Activated naive CD4-positive, alpha-beta T cell treated with anti-CD3 and anti-CD28 coated beads, Interleukin-2, amount 50 U/mL, for 24 hours (primary cell): Measurements from ENCODE around the gene ABCG8.

Experiments
- H3K27ac Mint-ChIP-seq: one replicate; pipeline ENCODE4 v1.8.0; 2021; ENCODE audit warnings: mild to moderate bottlenecking, mixed read lengths
- H3K27me3 Mint-ChIP-seq: one replicate; pipeline ENCODE4 v1.8.0; 2021; ENCODE audit warnings: mixed read lengths
- H3K36me3 Mint-ChIP-seq: one replicate; pipeline ENCODE4 v1.8.0; 2021; ENCODE audit warnings: mixed read lengths
- H3K4me1 Mint-ChIP-seq: one replicate; pipeline ENCODE4 v1.8.0; 2021; ENCODE audit warnings: mixed read lengths
- H3K4me3 Mint-ChIP-seq: one replicate; pipeline ENCODE4 v1.8.0; 2021; ENCODE audit warnings: mild to moderate bottlenecking, mixed read lengths
- H3K9me3 Mint-ChIP-seq: one replicate; pipeline ENCODE4 v1.8.0; 2021; ENCODE audit warnings: mixed read lengths

ABCG8 gene

GRCh38 chr2:43842866-43843226 lies 4.1 kb downstream of the ABCG8 start:
- Mint-ChIP-seq H3K27ac (no peak overlapping the region), H3K4me3 (no peak overlapping the region), H3K36me3 (no peaks in the 10 kb centered on the region), H3K27me3 (peaks cover 1% of the 10 kb centered on the region), H3K4me1 (no peaks in the 10 kb centered on the region), H3K9me3 (no peaks in the 10 kb centered on the region)

- Mint-ChIP-seq H3K4me3 (no peak overlapping the region), H3K27ac (no peak overlapping the region), H3K36me3 (no peaks in the 10 kb centered on the region), H3K27me3 (peaks cover 1% of the 10 kb centered on the region), H3K4me1 (no peaks in the 10 kb centered on the region), H3K9me3 (no peaks in the 10 kb centered on the region)
Measured at GRCh38 chr2:43845181-43845580, 6.4 kb downstream of the ABCG8 start.

- H3K27me3 Mint-ChIP-seq = peaks cover 1% of the 10 kb centered on the region
- no peak overlapping the region for H3K27ac Mint-ChIP-seq
- H3K36me3 Mint-ChIP-seq = no peaks in the 10 kb centered on the region
- H3K4me1 Mint-ChIP-seq = no peaks in the 10 kb centered on the region
- H3K9me3 Mint-ChIP-seq = no peaks in the 10 kb centered on the region
- H3K4me3 Mint-ChIP-seq = no peak overlapping the region
Measured at GRCh38 chr2:43846140-43846793, 7.5 kb downstream of the ABCG8 start.

- Mint-ChIP-seq H3K27me3 (peaks cover 4% of the 10 kb centered on the region), H3K27ac (no peak overlapping the region), H3K4me1 (no peaks in the 10 kb centered on the region), H3K9me3 (no peaks in the 10 kb centered on the region), H3K36me3 (no peaks in the 10 kb centered on the region), H3K4me3 (no peak overlapping the region)
Measured at GRCh38 chr2:43848214-43848613, 9.4 kb downstream of the ABCG8 start.

GRCh38 chr2:43851011-43851980 lies 12.5 kb downstream of the ABCG8 start:
- H3K9me3 Mint-ChIP-seq = no peaks in the 10 kb centered on the region
- no peaks in the 10 kb centered on the region for H3K36me3 Mint-ChIP-seq
- no peaks in the 10 kb centered on the region for H3K4me1 Mint-ChIP-seq
- H3K4me3 Mint-ChIP-seq = no peak overlapping the region
- no peak overlapping the region for H3K27ac Mint-ChIP-seq
- H3K27me3 Mint-ChIP-seq = peaks cover 7% of the 10 kb centered on the region

- Mint-ChIP-seq H3K9me3 (no peaks in the 10 kb centered on the region), H3K27me3 (peaks cover 8% of the 10 kb centered on the region)
Measured at GRCh38 chr2:43852196-43852730, 13.5 kb downstream of the ABCG8 start.

GRCh38 chr2:43853141-43854081 lies 14.6 kb downstream of the ABCG8 start:
- no peaks in the 10 kb centered on the region for H3K36me3 Mint-ChIP-seq
- no peak overlapping the region for H3K27ac Mint-ChIP-seq
- no peaks in the 10 kb centered on the region for H3K4me1 Mint-ChIP-seq
- no peak overlapping the region for H3K4me3 Mint-ChIP-seq
- H3K27me3 Mint-ChIP-seq = peaks cover 16% of the 10 kb centered on the region
- no peaks in the 10 kb centered on the region for H3K9me3 Mint-ChIP-seq

More at GRCh38 chr2:43852196-43852730, 13.5 kb downstream of the ABCG8 start:
- Mint-ChIP-seq H3K4me3 (no peak overlapping the region), H3K27ac (no peak overlapping the region), H3K4me1 (no peaks in the 10 kb centered on the region), H3K36me3 (no peaks in the 10 kb centered on the region)

GRCh38 chr2:43854671-43855070 lies 15.9 kb downstream of the ABCG8 start:
- Mint-ChIP-seq H3K4me3 (no peak overlapping the region), H3K4me1 (no peaks in the 10 kb centered on the region), H3K27me3 (peaks cover 24% of the 10 kb centered on the region), H3K27ac (no peak overlapping the region), H3K9me3 (no peaks in the 10 kb centered on the region), H3K36me3 (no peaks in the 10 kb centered on the region)

- Mint-ChIP-seq H3K9me3 (no peaks in the 10 kb centered on the region), H3K4me1 (no peaks in the 10 kb centered on the region), H3K4me3 (no peak overlapping the region), H3K36me3 (no peaks in the 10 kb centered on the region), H3K27me3 (peaks cover 26% of the 10 kb centered on the region), H3K27ac (no peak overlapping the region)
Measured at GRCh38 chr2:43855292-43855691, 16.5 kb downstream of the ABCG8 start.

- no peaks in the 10 kb centered on the region for H3K4me1 Mint-ChIP-seq
- H3K4me3 Mint-ChIP-seq = no peak overlapping the region
- H3K27ac Mint-ChIP-seq = no peak overlapping the region
- no peaks in the 10 kb centered on the region for H3K9me3 Mint-ChIP-seq
- H3K36me3 Mint-ChIP-seq = no peaks in the 10 kb centered on the region
- peaks cover 20% of the 10 kb centered on the region for H3K27me3 Mint-ChIP-seq
Measured at GRCh38 chr2:43872151-43872550, 33.4 kb downstream of the ABCG8 start.

GRCh38 chr2:43874776-43875451 lies 36.1 kb downstream of the ABCG8 start:
- H3K9me3 Mint-ChIP-seq = no peaks in the 10 kb centered on the region
- H3K27ac Mint-ChIP-seq = no peak overlapping the region
- H3K4me1 Mint-ChIP-seq = peaks cover 5% of the 10 kb centered on the region
- peaks cover 16% of the 10 kb centered on the region for H3K27me3 Mint-ChIP-seq
- no peak overlapping the region for H3K4me3 Mint-ChIP-seq
- no peaks in the 10 kb centered on the region for H3K36me3 Mint-ChIP-seq

GRCh38 chr2:43877782-43878464 lies 39.2 kb downstream of the ABCG8 start:
- Mint-ChIP-seq H3K27ac (no peak overlapping the region), H3K27me3 (peaks cover 8% of the 10 kb centered on the region), H3K4me1 (peaks cover 5% of the 10 kb centered on the region), H3K9me3 (no peaks in the 10 kb centered on the region), H3K36me3 (no peaks in the 10 kb centered on the region), H3K4me3 (no peak overlapping the region)

GRCh38 chr2:43879261-43879660 lies 40.5 kb downstream of the ABCG8 start:
- H3K4me3 Mint-ChIP-seq = no peak overlapping the region
- peaks cover 6% of the 10 kb centered on the region for H3K27me3 Mint-ChIP-seq
- H3K9me3 Mint-ChIP-seq = no peaks in the 10 kb centered on the region
- peaks cover 5% of the 10 kb centered on the region for H3K4me1 Mint-ChIP-seq
- no peak overlapping the region for H3K27ac Mint-ChIP-seq
- H3K36me3 Mint-ChIP-seq = no peaks in the 10 kb centered on the region

- H3K4me1 Mint-ChIP-seq = peaks cover 5% of the 10 kb centered on the region
- peaks cover 2% of the 10 kb centered on the region for H3K27me3 Mint-ChIP-seq
- no peak overlapping the region for H3K4me3 Mint-ChIP-seq
- H3K9me3 Mint-ChIP-seq = no peaks in the 10 kb centered on the region
- no peak overlapping the region for H3K27ac Mint-ChIP-seq
- no peaks in the 10 kb centered on the region for H3K36me3 Mint-ChIP-seq
Measured at GRCh38 chr2:43880471-43880870, 41.7 kb downstream of the ABCG8 start.
